T-helper 1 cell (primary cell): ENCODE results near the gene HAT1.
A peak's percentile ranks its signal among the peaks of the same experiment; 100 is the strongest.
"Not testable (repeated sequence)": the region's sequence is repeated elsewhere in the genome, so short reads cannot be mapped to it uniquely, and the experiment has no call there.

Source experiments
- DNase-seq, 5 donors: peaks; one replicate each; pipeline ENCODE4 v3.0.0-alpha.2; 2012 to 2020

The HAT1 gene

DNA sequence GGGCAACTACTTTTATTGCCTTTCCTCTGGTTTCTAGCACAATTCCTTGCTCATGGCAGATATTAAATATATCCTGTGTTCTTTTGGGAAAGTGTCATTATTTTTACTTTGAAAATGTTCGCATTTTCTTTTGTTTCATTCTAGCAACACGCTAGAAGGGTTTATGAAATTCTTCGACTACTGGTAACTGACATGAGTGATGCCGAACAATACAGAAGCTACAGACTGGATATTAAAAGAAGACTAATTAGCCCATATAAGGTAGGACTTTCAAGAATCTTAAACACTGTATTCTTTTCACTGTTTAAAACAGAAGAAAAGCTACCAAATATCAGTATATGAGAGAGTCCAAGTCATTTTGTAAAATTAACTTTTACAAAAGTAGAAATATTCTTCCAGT lies 56.8 kb downstream of the HAT1 start:
- no peak for DNase-seq

DNA sequence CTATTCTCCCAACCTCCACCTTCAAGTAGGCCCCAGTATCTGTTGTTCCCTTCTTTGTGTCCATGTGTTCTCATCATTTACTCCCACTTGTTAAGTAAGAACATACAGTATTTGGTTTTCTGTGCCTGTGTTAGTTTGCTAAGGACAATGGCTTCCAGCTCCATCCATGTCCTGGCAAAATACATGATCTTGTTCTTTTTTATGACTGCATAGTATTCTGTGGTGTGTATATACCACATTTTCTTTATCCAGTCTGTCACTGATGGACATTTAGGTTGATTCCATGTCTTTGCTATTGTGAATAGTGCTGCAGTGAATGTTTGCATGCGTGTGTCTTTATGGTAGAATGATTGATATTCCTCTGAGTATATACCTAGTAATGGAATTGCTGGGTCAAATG lies 61.7 kb downstream of the HAT1 start:
- not testable (repeated sequence) for DNase-seq

DNA sequence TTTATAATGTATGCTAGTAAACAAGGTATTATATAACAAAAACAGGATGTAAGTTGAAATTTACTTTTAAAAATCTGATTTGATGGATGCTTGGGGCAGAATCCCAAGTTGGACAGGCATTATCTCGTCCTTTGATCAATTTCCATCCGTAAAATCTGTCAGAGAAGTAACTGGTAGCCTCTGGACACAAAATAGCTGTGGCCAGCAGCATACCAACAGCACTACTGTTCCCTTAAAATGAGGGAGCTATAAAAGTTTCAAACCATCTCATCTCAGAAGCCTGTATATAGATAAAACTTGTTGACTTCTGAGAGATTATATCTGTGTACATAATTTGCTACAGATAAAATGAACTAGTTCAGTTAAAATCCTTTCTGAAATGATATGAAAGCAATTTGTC lies 62.8 kb downstream of the HAT1 start:
- no peak for DNase-seq

DNA sequence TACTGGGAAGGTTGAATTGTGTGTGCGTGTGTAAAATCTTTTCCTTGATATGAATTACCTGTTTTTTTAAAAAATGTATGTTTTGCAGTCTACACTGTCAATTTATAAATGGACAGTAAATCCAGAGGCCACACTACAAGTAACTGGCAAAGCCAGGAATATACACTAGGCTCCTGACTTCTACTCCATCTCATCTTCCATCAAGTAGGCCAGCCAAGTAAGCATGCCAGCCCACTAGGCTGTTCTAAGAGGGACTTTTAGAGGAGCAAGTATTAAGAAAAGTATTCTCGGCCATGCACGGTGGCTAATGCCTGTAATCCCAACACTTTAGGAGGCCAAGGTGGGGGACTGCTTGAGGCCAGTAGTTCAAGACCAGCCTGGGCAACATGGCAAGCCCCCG lies 64.5 kb downstream of the HAT1 start:
- DNase-seq, result no peak

DNA sequence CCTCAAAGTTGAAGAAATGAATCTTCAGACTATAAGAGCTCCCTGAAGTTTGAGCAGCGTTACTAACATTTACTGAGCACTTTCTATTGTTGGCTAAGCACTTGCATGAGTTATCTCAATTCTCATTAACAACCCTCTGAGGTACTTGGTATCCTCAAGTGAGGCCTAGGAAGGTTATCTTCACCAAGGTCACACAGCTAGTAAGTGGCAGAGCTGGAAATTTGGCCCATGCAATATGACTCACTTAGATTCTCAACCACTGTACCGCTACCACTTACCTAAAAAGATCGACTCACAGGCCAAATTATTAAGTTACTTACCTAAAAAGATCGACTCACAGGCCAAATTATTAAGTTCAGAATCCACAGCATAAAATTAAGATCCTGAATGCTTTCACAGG lies 68.8 kb downstream of the HAT1 start:
- DNase-seq, result no peak

DNA sequence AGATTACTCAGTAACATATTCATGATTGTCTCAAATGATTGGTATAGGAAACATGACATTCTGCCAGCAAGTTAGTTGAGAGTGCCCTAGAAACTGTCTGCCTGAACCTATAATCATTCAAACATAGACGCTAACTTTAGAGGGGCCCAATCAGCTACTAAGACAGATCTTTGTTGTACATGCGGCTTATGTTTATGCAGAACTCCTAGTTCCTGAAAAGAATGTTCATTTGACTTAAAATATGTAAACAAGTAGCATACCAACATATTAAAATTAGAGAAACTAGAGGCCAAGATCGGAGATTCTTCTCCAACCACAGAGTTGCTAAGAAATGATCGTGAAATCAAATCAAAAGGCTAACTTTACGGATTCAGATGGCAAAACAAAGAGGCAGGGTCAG lies 73.3 kb downstream of the HAT1 start:
- no peak for DNase-seq

DNA sequence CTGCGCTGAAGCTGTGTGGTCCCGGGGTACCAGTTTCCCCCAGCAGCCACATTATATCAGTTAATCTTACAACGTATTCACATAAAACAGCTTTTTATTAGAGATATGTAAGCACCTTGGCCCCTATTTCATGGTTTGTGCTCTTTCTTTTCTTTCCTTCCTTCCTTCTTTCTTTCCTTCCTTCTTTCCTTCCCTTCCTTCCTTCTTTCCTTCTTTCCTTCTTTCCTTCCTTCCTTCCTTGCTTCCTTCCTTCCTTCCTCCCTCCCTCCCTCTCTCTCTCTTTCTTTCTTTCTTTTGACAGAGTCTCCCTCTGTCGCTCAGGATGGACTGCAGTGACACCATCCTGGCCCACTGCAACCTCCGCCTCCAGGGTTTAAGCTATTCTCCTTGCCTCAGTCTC lies 73.8 kb downstream of the HAT1 start:
- no peak for DNase-seq

DNA sequence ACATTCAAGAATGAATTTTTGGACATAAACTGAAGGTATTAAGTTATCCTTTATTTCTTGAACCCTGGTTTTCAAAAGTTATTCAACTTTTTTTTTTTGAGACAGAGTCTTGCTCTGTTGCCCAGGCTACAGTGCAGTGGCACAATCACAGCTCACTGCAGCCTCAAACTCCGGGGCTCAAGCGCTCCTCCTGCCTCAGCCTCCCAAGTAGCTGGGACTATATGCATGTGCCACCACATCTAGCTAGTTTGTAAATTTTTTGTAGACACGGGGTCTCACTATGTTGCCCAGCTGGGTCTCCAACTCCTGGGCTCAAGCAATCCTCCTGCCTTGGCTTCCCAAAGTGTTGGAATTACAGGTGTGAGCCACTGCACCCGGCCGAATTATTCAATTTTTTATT lies 74.8 kb downstream of the HAT1 start:
- DNase-seq, result not testable (repeated sequence)

DNA sequence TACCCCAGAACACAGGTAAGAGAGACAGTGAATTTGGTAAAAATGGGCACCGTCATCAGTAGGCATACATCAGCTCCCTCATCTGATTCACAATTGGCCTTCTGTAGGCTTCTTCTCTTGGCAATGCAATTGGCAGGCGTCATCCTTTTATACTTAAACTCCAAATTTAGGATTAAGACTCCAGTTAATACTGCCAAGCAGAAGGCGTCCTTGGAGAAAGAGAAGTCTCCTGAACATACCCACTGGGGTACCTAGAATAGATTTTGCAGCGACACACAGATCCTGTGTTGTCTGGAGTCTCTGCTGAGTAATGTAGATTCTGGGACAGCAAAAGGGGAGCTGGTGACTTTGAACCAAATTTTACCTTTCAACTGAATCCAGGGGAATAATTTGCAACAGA lies 76.9 kb downstream of the HAT1 start:
- DNase-seq, result peak in 1 of 5 donors; percentile 12

DNA sequence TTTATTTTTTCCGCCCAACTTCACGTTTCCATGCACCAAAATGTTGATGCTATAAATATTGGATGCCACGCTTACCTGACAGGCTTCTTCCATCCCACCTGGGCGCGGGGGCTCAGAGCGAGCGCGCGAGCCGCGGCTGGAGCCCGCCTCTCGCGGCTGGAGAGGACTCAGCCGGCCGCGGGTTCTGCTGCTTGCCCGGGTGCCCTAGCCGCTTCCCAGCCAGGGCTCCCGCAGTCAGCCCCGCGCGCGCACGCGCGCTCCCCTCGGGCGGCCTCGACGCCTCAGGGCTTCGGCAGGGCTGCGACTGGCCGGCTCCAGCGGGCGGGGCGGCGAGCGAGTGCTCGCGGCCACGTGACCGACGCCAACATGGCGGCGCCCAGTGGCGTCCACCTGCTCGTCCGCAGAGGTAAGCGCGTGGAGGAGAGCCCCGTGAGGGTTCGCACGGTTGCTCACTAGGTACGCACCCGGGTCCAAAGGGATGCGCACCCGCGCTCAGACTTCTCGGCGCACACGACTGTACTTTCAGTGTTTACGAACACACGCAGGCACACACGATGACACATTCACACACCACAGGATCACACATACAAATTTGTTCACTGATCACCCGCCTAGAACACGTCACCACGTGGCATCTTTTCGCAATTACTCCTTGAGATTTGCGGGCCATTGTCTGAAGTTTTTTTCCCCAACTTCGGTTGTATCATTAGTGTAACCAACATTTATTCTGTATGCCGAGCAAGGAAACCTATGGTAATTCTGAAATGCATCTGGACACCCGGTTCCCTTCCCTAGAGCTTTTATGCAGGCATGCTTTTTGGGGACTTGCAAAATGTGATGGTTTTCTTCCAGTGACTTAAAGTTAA lies 77.6 kb downstream of the HAT1 start, which contains the start of gene METAP1D:
Gene METAP1D (plus strand): TSS at position 350 of the 866 bp plus-strand sequence. CDS start 17 bp downstream, at position 367.
- peak; percentile 68 to 90 (median 72) for DNase-seq

DNA sequence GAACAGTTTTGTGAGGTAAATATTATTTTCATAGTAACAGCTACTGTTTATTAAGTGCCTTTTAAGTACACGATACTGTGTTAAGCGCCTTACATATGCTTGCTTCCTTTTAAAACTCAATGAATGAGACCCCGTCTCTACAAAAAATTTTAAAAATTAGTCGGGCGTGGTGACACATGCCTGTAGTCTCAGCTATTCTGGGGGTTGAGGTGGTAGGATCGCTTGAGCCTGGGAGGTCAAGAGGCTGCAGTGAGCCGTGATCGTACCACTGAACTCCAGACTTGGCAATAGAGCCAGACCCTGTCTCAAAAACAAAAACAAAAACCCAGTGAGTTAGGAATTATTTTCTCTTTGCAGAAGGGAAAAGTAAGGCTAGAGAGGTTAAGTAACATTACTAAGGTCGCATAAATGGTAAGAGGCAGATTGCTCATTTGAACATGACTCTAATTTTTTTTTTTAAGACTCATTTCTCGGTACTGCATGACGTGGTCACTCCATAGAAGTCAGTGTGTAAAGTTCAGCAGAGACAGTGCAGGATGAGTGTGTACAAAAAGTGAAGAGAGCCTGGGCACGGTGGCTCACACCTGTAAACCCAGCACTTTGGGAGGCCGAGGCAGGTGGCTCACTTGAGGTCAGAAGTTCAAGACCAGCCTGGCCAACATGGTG lies 78.6 kb downstream of the HAT1 start:
- DNase-seq, result no peak

DNA sequence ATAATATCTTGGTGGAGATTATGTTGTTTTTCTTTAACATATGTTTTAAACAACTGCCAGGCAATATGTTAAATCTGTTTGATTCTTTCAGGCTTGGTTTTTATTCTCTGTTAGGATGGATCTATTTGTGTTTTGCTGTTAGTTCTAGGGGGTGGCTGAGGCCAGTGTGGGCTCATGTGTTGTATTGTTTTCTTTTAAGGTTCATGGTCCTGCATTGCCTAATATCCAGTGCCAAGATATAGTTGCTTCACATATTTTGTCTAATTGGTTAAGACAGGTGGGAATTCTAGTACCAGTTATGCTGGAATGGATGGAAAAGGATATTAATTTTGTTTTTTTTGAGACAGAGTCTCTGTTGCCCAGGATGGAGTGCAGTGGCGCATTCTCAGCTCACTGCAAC lies 85.1 kb downstream of the HAT1 start:
- no peak for DNase-seq

DNA sequence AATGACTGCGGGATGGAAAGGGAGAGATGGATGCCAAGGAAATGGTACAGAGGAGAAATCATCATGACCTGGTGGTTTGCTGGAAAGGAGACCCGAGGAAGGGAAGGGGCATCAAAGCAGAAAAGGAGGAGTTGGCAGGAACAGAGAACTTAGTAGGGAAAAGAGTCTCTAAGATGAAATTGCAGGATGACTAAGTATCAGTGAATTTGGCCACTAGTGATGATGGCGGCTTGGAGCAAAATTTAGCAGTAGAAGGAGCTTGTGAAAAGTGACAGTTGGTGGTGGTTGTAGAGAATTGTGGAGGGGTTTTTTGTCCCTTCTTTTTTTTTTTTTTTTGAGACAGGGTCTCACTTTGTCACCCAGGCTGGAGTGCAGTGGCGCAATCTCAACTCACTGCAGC lies 87.6 kb downstream of the HAT1 start:
- DNase-seq, result no peak

DNA sequence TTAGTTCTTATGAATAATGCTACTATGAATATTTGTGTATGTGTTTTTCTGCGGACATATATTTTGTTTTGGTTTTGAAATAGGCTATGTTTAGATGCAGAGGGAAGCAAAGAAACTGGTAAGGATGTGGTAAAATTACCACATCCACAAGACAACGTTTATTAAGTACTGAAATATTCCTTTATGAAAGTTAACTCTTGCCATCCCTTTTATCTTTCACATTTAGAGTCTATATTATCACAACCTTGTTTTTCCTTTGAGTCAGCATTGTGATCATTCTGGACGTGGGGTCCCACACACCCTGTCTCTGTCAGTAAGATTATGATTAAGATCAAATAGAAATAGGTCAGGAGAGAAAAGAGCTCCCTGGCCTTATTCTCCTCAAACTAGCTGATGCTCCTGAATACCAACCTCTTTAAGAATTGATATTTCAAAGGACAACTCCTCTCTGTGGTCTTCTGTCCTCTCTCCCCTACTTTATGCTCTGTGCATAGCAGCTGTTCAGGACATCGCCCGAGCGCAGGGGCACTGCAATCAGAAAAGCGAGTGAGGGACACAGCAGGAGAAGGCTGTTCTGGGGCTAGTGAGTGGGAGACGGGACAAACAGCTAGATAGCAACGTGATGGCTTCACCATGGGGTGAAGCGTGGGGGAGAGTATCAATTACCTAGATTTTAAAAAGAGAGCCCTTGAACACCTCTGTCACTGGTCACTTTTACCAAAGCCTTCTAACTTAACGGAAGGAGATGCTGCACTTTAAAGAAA lies 89.7 kb downstream of the HAT1 start:
- DNase-seq, result peak in 1 of 5 donors; percentile 70

DNA sequence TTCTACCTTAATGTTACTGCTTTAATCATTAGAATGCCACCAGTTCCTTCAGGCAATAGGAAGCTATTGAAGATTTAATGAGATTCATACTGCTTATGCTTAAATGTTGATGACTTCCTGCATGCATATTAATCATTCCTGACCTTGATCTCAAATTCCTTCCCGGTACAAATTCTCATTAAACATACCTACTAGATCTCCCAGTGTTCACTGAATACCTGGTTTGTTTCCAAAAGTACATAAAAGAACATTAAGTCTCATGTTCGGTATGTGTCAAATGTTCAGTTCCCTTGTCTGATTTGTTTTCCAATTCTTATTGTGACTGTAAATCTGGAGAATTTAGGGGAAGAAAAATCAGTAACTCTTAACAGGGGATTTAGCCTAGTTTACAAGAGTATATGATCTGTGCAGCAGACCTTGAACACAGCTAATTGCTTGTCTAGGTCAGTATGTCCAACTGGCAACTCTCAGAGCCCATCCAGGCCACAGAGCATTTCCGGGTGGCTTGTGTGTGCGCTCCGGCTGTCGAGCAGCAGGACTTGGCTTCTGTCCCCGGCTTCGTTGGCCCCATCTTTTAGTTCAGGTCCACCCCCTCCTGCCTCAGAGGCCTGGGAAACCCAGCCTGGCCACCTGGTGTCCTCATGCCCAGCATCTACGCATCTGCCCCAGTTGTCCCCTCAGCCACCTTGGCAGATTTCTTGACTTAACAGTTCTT lies 90.6 kb downstream of the HAT1 start:
- no peak for DNase-seq

DNA sequence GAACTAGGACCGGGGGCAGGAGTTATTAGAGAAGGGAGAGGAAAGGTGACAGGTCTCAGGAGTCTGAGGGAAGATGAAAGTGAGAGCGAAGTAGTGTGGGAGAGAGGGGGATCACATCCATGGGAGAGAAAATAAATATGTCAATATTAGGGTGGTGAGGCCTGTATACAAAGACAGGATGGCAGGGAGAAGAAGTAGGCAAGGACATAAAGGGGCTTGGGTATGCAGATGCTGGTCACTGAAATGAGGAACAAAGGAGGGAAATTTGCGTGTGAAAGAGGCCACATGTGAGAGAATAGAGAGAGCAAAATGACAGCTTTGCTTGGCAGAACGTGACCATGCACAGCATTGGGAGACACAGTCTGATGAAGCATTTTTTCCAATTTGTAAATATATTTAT lies 91.1 kb downstream of the HAT1 start:
- no peak for DNase-seq

DNA sequence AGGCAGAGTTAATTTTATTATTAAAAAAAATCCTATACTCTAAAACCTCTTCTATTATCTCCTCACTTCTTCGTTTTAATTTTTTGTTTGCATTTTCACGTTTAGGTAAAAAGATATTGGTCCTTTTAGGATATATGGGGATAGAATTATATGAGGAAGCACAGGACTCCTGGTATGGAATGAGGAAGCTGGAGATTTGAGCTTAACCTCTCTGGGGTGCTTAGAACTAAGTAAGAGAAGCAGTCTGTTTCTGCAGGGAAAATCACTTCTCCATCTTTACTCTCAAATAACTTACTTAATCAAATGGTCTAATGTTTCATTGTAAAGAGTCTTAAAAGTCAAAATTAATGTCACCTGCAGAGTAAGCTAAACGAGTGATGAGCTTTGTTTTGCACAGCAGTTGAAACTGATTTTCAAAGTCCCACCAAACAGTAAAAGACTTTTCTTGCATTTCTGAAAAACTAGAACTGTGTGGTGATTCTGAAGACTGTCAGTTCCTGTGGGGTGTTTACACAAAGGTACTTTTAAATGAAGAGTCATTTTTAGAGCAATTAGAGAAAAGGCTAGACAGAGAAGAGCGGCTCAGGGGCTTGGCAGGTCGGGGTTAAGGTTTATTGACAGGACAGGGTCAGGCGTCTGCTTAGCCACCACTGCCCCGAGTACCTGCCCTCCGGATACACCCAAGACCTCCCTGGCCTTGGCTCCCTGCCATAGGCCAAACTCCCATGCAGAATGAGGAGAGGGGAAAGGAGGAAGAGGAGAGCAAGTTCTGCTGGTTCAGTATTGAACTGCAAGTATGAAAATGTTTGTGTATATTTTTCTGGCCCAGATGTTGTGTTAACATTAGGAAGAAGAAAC lies 99.0 kb downstream of the HAT1 start:
- DNase-seq, result no peak

DNA sequence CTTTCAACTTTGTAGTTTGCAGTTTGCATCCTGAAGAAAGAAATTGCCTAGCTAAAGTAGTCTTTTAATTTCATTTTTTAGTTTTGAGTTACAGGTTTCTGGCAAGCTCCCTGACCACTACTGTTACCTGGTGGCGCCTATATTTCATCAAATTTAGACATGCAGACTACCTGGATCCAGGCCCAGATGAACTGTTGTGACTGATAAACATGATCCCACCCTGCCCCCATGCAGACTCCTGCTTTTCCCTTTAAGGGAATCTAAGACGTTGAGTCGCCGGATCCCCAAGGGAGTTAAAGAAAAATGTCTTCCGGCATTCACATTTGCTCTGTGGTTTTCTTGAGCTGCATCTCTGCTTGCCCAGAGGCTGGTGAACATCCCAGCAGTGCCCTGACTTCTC lies 99.7 kb downstream of the HAT1 start:
- no peak for DNase-seq

DNA sequence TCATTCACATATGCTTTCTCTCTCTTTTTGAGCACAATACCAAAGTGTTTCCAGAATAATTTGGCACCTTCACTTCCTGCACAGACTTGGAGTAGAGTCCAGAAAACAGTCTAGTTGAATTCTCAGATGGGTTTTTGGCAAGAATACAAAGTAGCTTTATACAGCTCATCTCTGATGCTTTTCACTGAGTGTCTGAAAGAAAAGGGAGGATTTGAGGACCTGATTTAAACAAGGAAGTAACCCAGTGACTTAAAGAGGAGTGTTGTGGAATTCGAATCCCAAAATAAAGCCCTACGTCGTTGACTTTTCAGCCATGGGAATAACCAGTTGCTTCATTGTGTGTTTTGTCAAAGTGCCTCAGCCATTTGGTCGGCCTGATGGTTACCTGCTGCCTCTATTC lies 109.3 kb downstream of the HAT1 start:
- no peak for DNase-seq
